GM12878 (cell line): ENCODE results near the gene LIN52. TPM values are rescaled to one million over a fixed set of nuclear protein-coding genes. Genes with fewer than 3 reads are reported as not detected.
A peak's percentile ranks its signal among the peaks of the same experiment; 100 is the strongest.

Experiments used
- ATAC-seq: fragments of 200-7000 bp; cut with Tn5 transposase; 3 replicates; pipeline ENCODE4 v1.9.1; 2020; ENCODE audit warnings: mild to moderate bottlenecking, moderate library complexity
- BruUV-seq: library from RNA; stranded (reverse); fragments of 400-500 nt; replicated peaks from 2 replicates; lab custom pipeline; 2021; lab: Mats Ljungman, UMichigan
- CTCF ChIA-PET: fragments of 300-600 bp; sonication (Branson Sonifier 250); formaldehyde crosslinking; extraction: SDS; loops from one replicate; lab custom pipeline; 2021; ENCODE audit warnings: inconsistent platforms; lab: Yijun Ruan, JAX
- POLR2A ChIA-PET: fragments of 350-600 bp; formaldehyde crosslinking; extraction: SDS; loops from one replicate; lab custom pipeline; 2021; ENCODE audit warnings: inconsistent platforms; lab: Charles Lee
- RAD21 ChIA-PET: fragments of 300-600 bp; sonication (Branson Sonifier 250); formaldehyde crosslinking; loops from one replicate; lab custom pipeline; 2023; ENCODE audit warnings: antibody characterized with exemption; ENCODE audit not compliant: unreplicated experiment; lab: Charles Lee
- SMC1A ChIA-PET: fragments of 300-600 bp; sonication (Branson Sonifier 250); formaldehyde crosslinking; loops from one replicate; lab custom pipeline; 2023; ENCODE audit not compliant: unreplicated experiment, uncharacterized antibody; lab: Charles Lee
- DNase-seq: peaks from one replicate; pipeline ENCODE4 v3.0.0-alpha.2; 2011; ENCODE audit warnings: low read depth, low spot score
- FAIRE-seq: peaks from 3 replicates; lab custom pipeline; 2011; peaks lifted over from hg19 to GRCh38; lab: Jason Lieb, UNC
- H2AFZ ChIP-seq: 2 replicates; pipeline ENCODE4 v1.6.0; 2011; ENCODE audit warnings: low read depth, low read length, control low read depth; ENCODE audit not compliant: control insufficient read depth
- H3K27ac ChIP-seq: 2 replicates; pipeline ENCODE4 v1.5.1; 2011; ENCODE audit warnings: control low read depth; ENCODE audit not compliant: control insufficient read depth, insufficient read depth
- H3K27me3 ChIP-seq, 2 experiments: replicated peaks in 1 of 2; 2 replicates each; pipeline versions ENCODE4 v1.6.0 to v1.6.1; 2011; ENCODE audit warnings: low read length in 1 of 2; ENCODE audit not compliant: control insufficient read depth in 2 of 2, insufficient read depth in 2 of 2
- H3K36me3 ChIP-seq, 2 experiments: 2 replicates each; pipeline ENCODE4 v1.5.1; 2011; ENCODE audit warnings: low read length in 1 of 2; ENCODE audit not compliant: control insufficient read depth in 2 of 2, insufficient read depth in 2 of 2
- H3K4me1 ChIP-seq: 2 replicates; pipeline ENCODE4 v1.6.1; 2011; ENCODE audit warnings: mild to moderate bottlenecking, low read length, moderate library complexity, mixed read lengths; ENCODE audit not compliant: control insufficient read depth, insufficient read depth
- H3K4me2 ChIP-seq: 2 replicates; pipeline ENCODE4 v1.6.0; 2011; ENCODE audit warnings: control low read depth; ENCODE audit not compliant: control insufficient read depth, insufficient read depth
- H3K4me3 ChIP-seq: fragments of 200-600 bp; sonication (generic); 2 replicates; pipeline ENCODE4 v1.5.1; 2016
- H3K79me2 ChIP-seq: 2 replicates; pipeline ENCODE4 v1.6.0; 2011; ENCODE audit warnings: low read length; ENCODE audit not compliant: control insufficient read depth, insufficient read depth
- H3K9ac ChIP-seq: 2 replicates; pipeline ENCODE4 v1.8.0; 2011; ENCODE audit warnings: low read length, control low read depth, mixed read lengths; ENCODE audit not compliant: control insufficient read depth, insufficient read depth
- H3K9me3 ChIP-seq: replicated peaks from 3 replicates; pipeline ENCODE4 v1.5.1; 2011; ENCODE audit warnings: mild to moderate bottlenecking, low read length; ENCODE audit not compliant: control insufficient read depth, insufficient read depth
- H4K20me1 ChIP-seq: 2 replicates; pipeline ENCODE4 v1.6.0; 2011; ENCODE audit not compliant: control insufficient read depth, insufficient read depth
- CBFB ChIP-seq: IDR thresholded peaks from 2 replicates; pipeline ENCODE4 v1.6.1; 2016; ENCODE audit warnings: antibody characterized with exemption, low read depth
- CHD4 ChIP-seq: fragments of 200-600 bp; sonication (generic); IDR thresholded peaks from 2 replicates; pipeline ENCODE4 v1.6.1; 2016; ENCODE audit warnings: mild to moderate bottlenecking
- E2F4 ChIP-seq: IDR thresholded peaks from 2 replicates; pipeline ENCODE4 v1.6.1; 2012; ENCODE audit warnings: low read depth, low read length, improper control_type of control experiment
- ETV6 ChIP-seq, 2 experiments: fragments of 450-650 bp in 1 of 2; IDR thresholded peaks in 1 of 2; conservative IDR thresholded peaks in 1 of 2; 2 replicates each; pipeline ENCODE4 v1.6.1; 2014; ENCODE audit warnings: antibody characterized with exemption in 1 of 2, borderline replicate concordance in 1 of 2, low read depth in 1 of 2, mild to moderate bottlenecking in 1 of 2, moderate library complexity in 1 of 2
- EZH2 ChIP-seq: IDR thresholded peaks from 2 replicates; pipeline ENCODE4 v1.6.1; 2012; ENCODE audit warnings: low read depth, mild to moderate bottlenecking, control low read depth, inconsistent platforms, low read length, borderline replicate concordance; ENCODE audit not compliant: control insufficient read depth
- HDAC6 ChIP-seq: fragments of 200-600 bp; sonication (generic); IDR thresholded peaks from one replicate; pipeline ENCODE4 v1.8.0; 2017; ENCODE audit warnings: antibody characterized with exemption; ENCODE audit not compliant: unreplicated experiment
- IKZF2 ChIP-seq, 2 experiments: fragments of 450-650 bp; IDR thresholded peaks; 2 replicates each; pipeline ENCODE4 v1.6.1; 2017; ENCODE audit warnings: mild to moderate bottlenecking in 2 of 2, moderate library complexity in 2 of 2
- MAX ChIP-seq: IDR thresholded peaks from 2 replicates; pipeline ENCODE4 v1.6.1; 2012; ENCODE audit warnings: low read depth, low read length, improper control_type of control experiment
- MTA2 ChIP-seq: fragments of 450-650 bp; IDR thresholded peaks from 2 replicates; pipeline ENCODE4 v1.6.1; 2016; ENCODE audit warnings: low read depth, mild to moderate bottlenecking, moderate library complexity
- NKRF ChIP-seq: fragments of 450-650 bp; conservative IDR thresholded peaks from 2 replicates; pipeline ENCODE4 v1.6.1; 2017; ENCODE audit warnings: mild to moderate bottlenecking, moderate library complexity
- PAX8 ChIP-seq: fragments of 450-650 bp; IDR thresholded peaks from 2 replicates; pipeline ENCODE4 v1.6.1; 2017; ENCODE audit warnings: mild to moderate bottlenecking, moderate library complexity
- RB1 ChIP-seq: fragments of 450-650 bp; formaldehyde crosslinking; IDR thresholded peaks from 2 replicates; pipeline ENCODE4 v1.6.1; 2017; ENCODE audit warnings: mild to moderate bottlenecking, borderline replicate concordance
- SUZ12 ChIP-seq: fragments of 200-600 bp; sonication (generic); IDR thresholded peaks from one replicate; pipeline ENCODE4 v1.6.1; 2018; ENCODE audit warnings: antibody characterized with exemption, mild to moderate bottlenecking; ENCODE audit not compliant: unreplicated experiment
- TARDBP ChIP-seq: IDR thresholded peaks from 2 replicates; pipeline ENCODE4 v1.6.1; 2016; ENCODE audit warnings: borderline replicate concordance
- ZNF217 ChIP-seq: fragments of 450-650 bp; IDR thresholded peaks from 2 replicates; pipeline ENCODE4 v1.6.1; 2017; ENCODE audit warnings: antibody characterized with exemption, mild to moderate bottlenecking
- WGBS: methylation state at CpG from one replicate; pipeline ENCODE4 v1.1.6; 2016; ENCODE audit warnings: low lambda C conversion rate; ENCODE audit not compliant: insufficient replicate concordance, insufficient coverage; ENCODE audit errors: missing lambda C conversion rate; 5-methylcytosine and 5-hydroxymethylcytosine counted together
- in situ Hi-C: fragments of 300-500 bp; cut with MboI; formaldehyde crosslinking; loops from 9 replicates; pipeline ENCODE4 v1.14.3; 2018; ENCODE audit warnings: mixed read lengths
- intact Hi-C: fragments of 100-400 bp; cut with micrococcal nuclease; formaldehyde crosslinking; loops from one replicate; pipeline ENCODE4 v1.14.2; 2022; ENCODE audit not compliant: unreplicated experiment
- polyA plus RNA-seq, 11 experiments: library from polyadenylated mRNA; depleted of rRNA in 4 of 11; unstranded in 6 of 11; stranded (reverse) in 5 of 11; fragments of >200 nt; fragmentation: Nextera tagmentation in 4 of 11; fragmentation: Illumina TruSeq in 1 of 11; extraction: Ambion mirVana in 4 of 11; extraction: Trizol in 1 of 11; gene quantifications; 1 replicate in 1 of 11; 2 replicates in 10 of 11; pipeline versions ENCODE4 v1.2.1 to v1.2.3, GENCODE V29; 2011 to 2016; ENCODE audit warnings: inconsistent platforms in 2 of 11, missing spikeins in 2 of 11, low read depth in 1 of 11
- total RNA-seq, 4 experiments: library from RNA; depleted of rRNA in 3 of 4; stranded (reverse); fragments of >200 nt in 3 of 4; fragmentation: Illumina TruSeq in 1 of 4; extraction: Trizol in 1 of 4; gene quantifications; 2 replicates each; pipeline versions ENCODE4 v1.2.1 to v1.2.3, GENCODE V29; 2013 to 2021

LIN52 gene
- total and polyA plus RNA-seq, 10 of the 15 experiments (the other 5 are each of a cell fraction or from before 2014, with no cell fraction given): 13.3 to 30.9 (median 19.9) TPM

- no peak overlapping the region for H3K4me3 ChIP-seq
- no peak for TF ChIP-seq TARDBP
- no peak for TF ChIP-seq PAX8
- no peak for TF ChIP-seq MTA2
- TF ChIP-seq RB1: no peak
- TF ChIP-seq E2F4: no peak
- TF ChIP-seq EZH2: peak; percentile 65; the same call in 1 of the 2 replicates
- TF ChIP-seq IKZF2 (IDR thresholded peaks at IDR 0.05): no peak
- TF ChIP-seq CBFB: no peak
- TF ChIP-seq SUZ12: peak; percentile 92
- no peak for TF ChIP-seq NKRF
- no peak for TF ChIP-seq HDAC6
- TF ChIP-seq ZNF217: no peak
- no peak for TF ChIP-seq ETV6 (conservative IDR thresholded peaks at IDR 0.05 in 1 of 2, IDR thresholded peaks at IDR 0.05 in 1 of 2; ENCODE audit: borderline replicate concordance in 1 of 2, low read depth in 1 of 2)
- TF ChIP-seq MAX: no peak
- TF ChIP-seq CHD4: no peak
- ChIA-PET POLR2A (interaction anchor here (1.0 kb wide), 1 partner anchor 221 kb away, joined by 3 read pairs; the partner anchor contains the start of genes BBOF1 and ENTPD5), RAD21 (no interaction called here), SMC1A (no interaction called here), CTCF (no interaction called here)
- no peak overlapping the region for H3K27ac ChIP-seq
- H3K9ac ChIP-seq: no peak overlapping the region
- no peaks in the 10 kb centered on the region for H3K79me2 ChIP-seq
- DNase-seq (no peak), ATAC-seq (no peak), FAIRE-seq (no peak)
- no peaks in the 10 kb centered on the region for H3K4me1 ChIP-seq
- peaks cover 22 to 38% of the 10 kb centered on the region in 2 experiments for H3K27me3 ChIP-seq
- in situ Hi-C loops (no loop called here), intact Hi-C loops (no loop called here)
- no peak overlapping the region for H2AFZ ChIP-seq
- BruUV-seq: no TSS peak
- no peaks in the 10 kb centered on the region for H4K20me1 ChIP-seq
- H3K9me3 ChIP-seq: no peaks in the 10 kb centered on the region
- WGBS: 36% methylated on average over 94 of the region's 94 CpGs
- no peaks in the 10 kb centered on the region for H3K36me3 ChIP-seq
- H3K4me2 ChIP-seq: 0 out of 2 replicates have a peak overlapping the region, but pooled peaks have one; percentile 41
These were observed 155.4 kb downstream of the LIN52 start for GRCh38 chr14:74239848-74240793.
